Stimulated activated CD4-positive, alpha-beta T cell treated with anti-CD3 and anti-CD28 coated beads, Interleukin-1b, Interleukin-23, amount 100 ng/mL, for 24 hours (primary cell): ENCODE results near the gene RAG1.

ENCODE experiments used
- DNase-seq, 4 experiments: peaks; one replicate each; pipeline ENCODE4 v3.0.0-alpha.2; 2020; ENCODE audit warnings: low read depth in 4 of 4, low spot score in 1 of 4

Gene RAG1

GRCh38 chr11:36588099-36588498 lies 20.3 kb downstream of the RAG1 start:
- no peak for DNase-seq

- no peak for DNase-seq
Measured at GRCh38 chr11:36590513-36590912, 22.7 kb downstream of the RAG1 start.

- DNase-seq: no peak
Measured at GRCh38 chr11:36591433-36591832, 23.6 kb downstream of the RAG1 start.

GRCh38 chr11:36594316-36594989 lies 26.6 kb downstream of the RAG1 start, which contains the start of gene IFTAP:
Gene IFTAP, plus strand, starts transcription at chr11:36594502. Its CDS starts 15,602 bp downstream, at chr11:36610104.
- no peak for DNase-seq

GRCh38 chr11:36596880-36597279 lies 29.1 kb downstream of the RAG1 start:
- DNase-seq: no peak

- DNase-seq: no peak
Measured at GRCh38 chr11:36598051-36598450, 30.2 kb downstream of the RAG1 start, which contains the start of gene RAG2. Gene RAG2, minus strand, starts transcription at chr11:36598236. Its CDS starts 4,068 bp downstream, at chr11:36594168.

GRCh38 chr11:36600180-36600579 lies 32.4 kb downstream of the RAG1 start:
- DNase-seq: no peak

GRCh38 chr11:36601155-36601554 lies 33.3 kb downstream of the RAG1 start:
- no peak for DNase-seq

GRCh38 chr11:36602135-36602534 lies 34.3 kb downstream of the RAG1 start:
- DNase-seq: no peak

- no peak for DNase-seq
Measured at GRCh38 chr11:36605221-36606216, 37.7 kb downstream of the RAG1 start.

- no peak for DNase-seq
Measured at GRCh38 chr11:36608491-36609199, 40.8 kb downstream of the RAG1 start.

GRCh38 chr11:36609383-36609782 lies 41.6 kb downstream of the RAG1 start:
- no peak for DNase-seq

- no peak for DNase-seq
Measured at GRCh38 chr11:36615826-36616225, 48.0 kb downstream of the RAG1 start.

- no peak for DNase-seq
Measured at GRCh38 chr11:36617543-36618362, 49.9 kb downstream of the RAG1 start.

GRCh38 chr11:36618363-36619047 lies 50.7 kb downstream of the RAG1 start:
- DNase-seq: no peak

GRCh38 chr11:36619502-36619901 lies 51.7 kb downstream of the RAG1 start:
- DNase-seq: no peak

GRCh38 chr11:36620246-36620645 lies 52.4 kb downstream of the RAG1 start:
- DNase-seq: no peak

GRCh38 chr11:36622431-36623136 lies 54.8 kb downstream of the RAG1 start:
- no peak for DNase-seq

- DNase-seq: no peak
Measured at GRCh38 chr11:36623494-36623893, 55.7 kb downstream of the RAG1 start.
